Activated CD8-positive, alpha-beta T cell treated with anti-CD3 and anti-CD28 coated beads for 36 hours (primary cell): ENCODE measurements around the gene ZNF536. TPM values are rescaled to one million over a fixed set of nuclear protein-coding genes. Genes with fewer than 3 reads are reported as not detected.

ENCODE experiments used
- ATAC-seq: fragments of 200-7000 bp; cut with Tn5 transposase; one replicate; pipeline ENCODE4 v1.10.0; 2021; ENCODE audit warnings: mild to moderate bottlenecking, moderate library complexity
- CTCF ChIA-PET: fragments of 350-600 bp; sonication (Branson Sonifier 250); formaldehyde crosslinking; loops from one replicate; lab custom pipeline; 2021; ENCODE audit warnings: antibody characterized with exemption; lab: Charles Lee
- POLR2A ChIA-PET: fragments of 350-600 bp; sonication (Branson Sonifier 250); formaldehyde crosslinking; loops from one replicate; lab custom pipeline; 2021; ENCODE audit warnings: antibody characterized with exemption; lab: Charles Lee
- DNase-seq: peaks from one replicate; pipeline ENCODE4 v3.0.0-alpha.2; 2020
- H3K27ac Mint-ChIP-seq: one replicate; pipeline ENCODE4 v1.8.0; 2021; ENCODE audit warnings: mild to moderate bottlenecking, mixed read lengths
- H3K27me3 Mint-ChIP-seq: one replicate; pipeline ENCODE4 v1.8.0; 2021; ENCODE audit warnings: mixed read lengths
- H3K36me3 Mint-ChIP-seq: one replicate; pipeline ENCODE4 v1.8.0; 2021; ENCODE audit warnings: low read depth, mixed read lengths
- H3K4me1 Mint-ChIP-seq: one replicate; pipeline ENCODE4 v1.8.0; 2021; ENCODE audit warnings: low read depth, mixed read lengths
- H3K4me3 Mint-ChIP-seq: one replicate; pipeline ENCODE4 v1.8.0; 2021; ENCODE audit warnings: mild to moderate bottlenecking, moderate library complexity, mixed read lengths
- H3K9me3 Mint-ChIP-seq: one replicate; pipeline ENCODE4 v1.8.0; 2021; ENCODE audit warnings: mixed read lengths
- CTCF ChIP-seq: fragments of 200-600 bp; IDR thresholded peaks from one replicate; pipeline ENCODE4 v1.8.0; 2022; ENCODE audit warnings: antibody characterized with exemption, mild to moderate bottlenecking
- intact Hi-C: fragments of 100-400 bp; cut with micrococcal nuclease; formaldehyde crosslinking; loops from one replicate; pipeline ENCODE4 v1.10.0; 2022
- total RNA-seq, 2 experiments: library from RNA; stranded (reverse); gene quantifications; one replicate each; pipeline ENCODE4 v1.2.3, GENCODE V29; 2021

The ZNF536 gene
- not detected for total RNA-seq

GRCh38 chr19:30371960-30372824 lies at the start of gene ZNF536:
Gene ZNF536 (plus strand): TSS chr19:30372384. CDS start chr19:30443563, 71,179 bp downstream.
- H3K4me3 Mint-ChIP-seq: no peak within 1 kb of the TSS
- H3K27ac Mint-ChIP-seq: no peak within 1 kb of the TSS
- intact Hi-C loops: no loop called here
- DNase-seq: no peak
- ATAC-seq: no peak
- peaks cover 26% of the 10 kb centered on the region for H3K27me3 Mint-ChIP-seq
- H3K9me3 Mint-ChIP-seq: no peaks in the 10 kb centered on the region
- no peak for TF ChIP-seq CTCF
- H3K36me3 Mint-ChIP-seq: no peaks in the 10 kb centered on the region
- H3K4me1 Mint-ChIP-seq: no peaks in the 10 kb centered on the region
- ChIA-PET POLR2A (no interaction called here), CTCF (no interaction called here)

- intact Hi-C loops: no loop called here
- ChIA-PET POLR2A (no interaction called here), CTCF (no interaction called here)
- Mint-ChIP-seq H3K36me3 (no peaks in the 10 kb centered on the region), H3K4me1 (no peaks in the 10 kb centered on the region), H3K4me3 (no peak overlapping the region), H3K9me3 (peaks cover 2% of the 10 kb centered on the region), H3K27me3 (peaks cover 2% of the 10 kb centered on the region), H3K27ac (no peak overlapping the region)
- DNase-seq (no peak), ATAC-seq (no peak)
- no peak for TF ChIP-seq CTCF
Measured at GRCh38 chr19:30322641-30323320, 49.4 kb upstream of the ZNF536 start.

- peaks cover 2% of the 10 kb centered on the region for H3K9me3 Mint-ChIP-seq
- intact Hi-C loops: no loop called here
- DNase-seq (no peak), ATAC-seq (no peak)
- no peak for TF ChIP-seq CTCF
- CTCF ChIA-PET: no interaction called here
- peaks cover 2% of the 10 kb centered on the region for H3K27me3 Mint-ChIP-seq
- no peak overlapping the region for H3K4me3 Mint-ChIP-seq
- no peaks in the 10 kb centered on the region for H3K4me1 Mint-ChIP-seq
- H3K27ac Mint-ChIP-seq: no peak overlapping the region
- POLR2A ChIA-PET: no interaction called here
- no peaks in the 10 kb centered on the region for H3K36me3 Mint-ChIP-seq
Measured at GRCh38 chr19:30323904-30324303, 48.3 kb upstream of the ZNF536 start.

GRCh38 chr19:30324982-30325381 lies 47.2 kb upstream of the ZNF536 start:
- CTCF ChIA-PET: no interaction called here
- intact Hi-C loops: no loop called here
- DNase-seq: no peak
- Mint-ChIP-seq H3K9me3 (peaks cover 2% of the 10 kb centered on the region), H3K27me3 (peaks cover 2% of the 10 kb centered on the region), H3K4me3 (no peak overlapping the region), H3K36me3 (no peaks in the 10 kb centered on the region), H3K4me1 (no peaks in the 10 kb centered on the region), H3K27ac (no peak overlapping the region)
- no peak for TF ChIP-seq CTCF
- POLR2A ChIA-PET: no interaction called here
- no peak for ATAC-seq
